ENCODE results near the gene RGPD3.

RGPD3 gene

DNA sequence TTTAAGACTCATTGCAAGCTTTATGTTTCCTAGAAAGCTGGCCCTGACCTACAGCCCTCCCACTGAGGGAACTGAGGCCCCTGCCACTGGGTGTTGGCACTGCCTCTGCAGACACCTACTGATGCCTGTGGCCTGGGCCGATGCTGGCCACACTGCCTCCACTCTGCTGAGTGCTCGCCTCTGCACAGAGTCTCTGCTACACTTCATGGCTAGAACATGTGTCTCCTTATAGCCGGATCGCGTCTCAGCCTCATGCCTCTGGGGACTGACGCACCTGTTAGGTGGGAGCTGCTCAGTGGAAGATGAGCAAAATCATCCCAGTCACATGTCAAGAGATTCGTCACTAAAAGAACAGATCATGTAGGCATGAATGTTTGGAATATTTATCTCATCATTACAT, 108.7 kb downstream of the RGPD3 start:
- Histone ChIP-seq H3K4me2 (ENCODE audit: low read length) (no peak overlapping the region), H3K4me1 (ENCODE audit: control insufficient read depth, insufficient read depth, low read length) (no peaks in the 10 kb centered on the region), H3K9me3 (replicated peaks; ENCODE audit: low read length) (no peaks in the 10 kb centered on the region), H3K27me3 (ENCODE audit: control insufficient read depth, insufficient read depth, low read length) (peaks cover 5% of the 10 kb centered on the region), H3K4me3 (ENCODE audit: low read length) (no peak overlapping the region), H3K9ac (ENCODE audit: low read depth, low read length) (no peak overlapping the region), H3K36me3 (ENCODE audit: insufficient read depth, low read length) (no peaks in the 10 kb centered on the region)

DNA sequence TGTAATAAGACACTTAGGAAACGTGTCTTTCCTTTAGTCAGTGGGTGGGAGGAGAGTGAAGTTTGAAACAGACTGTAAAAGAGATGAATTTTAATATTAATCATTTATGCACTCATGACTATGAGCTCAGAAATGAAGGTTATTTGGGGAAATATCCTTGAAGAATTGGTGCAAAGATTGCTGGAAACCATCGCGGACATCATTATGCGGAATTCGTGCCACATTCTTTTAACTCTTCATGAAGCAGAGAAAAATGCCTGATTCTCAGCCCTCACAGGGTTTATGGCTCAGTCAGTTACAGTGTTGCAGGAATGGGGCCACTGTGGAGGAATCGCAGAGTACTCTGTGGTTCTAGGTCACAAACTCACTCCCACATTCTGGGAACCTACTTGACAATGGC, 109.7 kb downstream of the RGPD3 start:
- H3K9me3 ChIP-seq (replicated peaks; ENCODE audit: low read length): no peaks in the 10 kb centered on the region
- H3K36me3 ChIP-seq (ENCODE audit: insufficient read depth, low read length): no peaks in the 10 kb centered on the region
- H3K27me3 ChIP-seq (ENCODE audit: control insufficient read depth, insufficient read depth, low read length): peaks cover 5% of the 10 kb centered on the region
- H3K9ac ChIP-seq (ENCODE audit: low read depth, low read length): no peak overlapping the region
- no peak overlapping the region for H3K4me3 ChIP-seq (ENCODE audit: low read length)
- H3K4me2 ChIP-seq (ENCODE audit: low read length): no peak overlapping the region
- H3K4me1 ChIP-seq (ENCODE audit: control insufficient read depth, insufficient read depth, low read length): no peaks in the 10 kb centered on the region

DNA sequence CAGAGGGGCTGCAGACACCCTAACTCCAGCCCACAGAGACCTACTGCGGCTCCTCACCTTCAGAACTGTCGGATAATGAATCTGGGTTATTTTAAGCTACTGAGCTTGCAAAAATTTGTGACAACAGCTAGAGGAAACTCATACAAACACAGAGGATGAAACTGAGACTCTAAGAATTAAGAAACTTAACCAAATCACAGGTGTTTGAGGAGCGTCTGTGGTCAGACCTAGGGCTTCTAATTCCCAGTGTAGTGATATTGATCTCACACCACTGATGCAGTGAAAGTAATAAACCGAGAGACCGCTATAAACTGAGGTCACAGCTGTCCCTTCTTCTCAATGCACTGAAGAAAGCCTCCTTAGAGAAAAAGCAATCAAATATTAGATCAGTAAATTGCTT, 110.1 kb downstream of the RGPD3 start:
- H3K9me3 ChIP-seq (replicated peaks; ENCODE audit: low read length): no peaks in the 10 kb centered on the region
- H3K4me2 ChIP-seq (ENCODE audit: low read length): no peak overlapping the region
- no peaks in the 10 kb centered on the region for H3K4me1 ChIP-seq (ENCODE audit: control insufficient read depth, insufficient read depth, low read length)
- H3K4me3 ChIP-seq (ENCODE audit: low read length): no peak overlapping the region
- peaks cover 5% of the 10 kb centered on the region for H3K27me3 ChIP-seq (ENCODE audit: control insufficient read depth, insufficient read depth, low read length)
- no peak overlapping the region for H3K9ac ChIP-seq (ENCODE audit: low read depth, low read length)
- H3K36me3 ChIP-seq (ENCODE audit: insufficient read depth, low read length): no peaks in the 10 kb centered on the region

DNA sequence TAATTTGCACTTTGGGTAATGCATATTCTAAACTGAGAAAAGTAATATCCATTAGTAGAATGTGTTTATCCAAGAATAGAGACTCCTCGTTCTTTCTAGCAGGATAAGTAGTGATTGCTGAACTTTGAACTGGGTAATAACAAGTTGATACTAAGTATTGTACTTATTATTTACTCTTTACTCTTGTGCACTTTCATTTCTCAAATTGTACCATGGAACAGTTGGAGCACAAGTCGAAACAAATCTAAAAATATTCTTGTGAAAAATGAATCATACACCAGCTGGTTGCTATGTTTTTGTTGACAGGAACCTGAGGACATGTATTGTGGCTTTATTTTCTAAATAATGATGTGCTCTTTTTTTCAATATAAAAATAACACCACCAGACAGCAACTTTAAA, 111.9 kb downstream of the RGPD3 start:
- Histone ChIP-seq H3K4me2 (ENCODE audit: low read length) (no peak overlapping the region), H3K9me3 (replicated peaks; ENCODE audit: low read length) (no peaks in the 10 kb centered on the region), H3K4me1 (ENCODE audit: control insufficient read depth, insufficient read depth, low read length) (no peaks in the 10 kb centered on the region), H3K9ac (ENCODE audit: low read depth, low read length) (no peak overlapping the region), H3K27me3 (ENCODE audit: control insufficient read depth, insufficient read depth, low read length) (peaks cover 5% of the 10 kb centered on the region), H3K4me3 (ENCODE audit: low read length) (no peak overlapping the region), H3K36me3 (ENCODE audit: insufficient read depth, low read length) (no peaks in the 10 kb centered on the region)

DNA sequence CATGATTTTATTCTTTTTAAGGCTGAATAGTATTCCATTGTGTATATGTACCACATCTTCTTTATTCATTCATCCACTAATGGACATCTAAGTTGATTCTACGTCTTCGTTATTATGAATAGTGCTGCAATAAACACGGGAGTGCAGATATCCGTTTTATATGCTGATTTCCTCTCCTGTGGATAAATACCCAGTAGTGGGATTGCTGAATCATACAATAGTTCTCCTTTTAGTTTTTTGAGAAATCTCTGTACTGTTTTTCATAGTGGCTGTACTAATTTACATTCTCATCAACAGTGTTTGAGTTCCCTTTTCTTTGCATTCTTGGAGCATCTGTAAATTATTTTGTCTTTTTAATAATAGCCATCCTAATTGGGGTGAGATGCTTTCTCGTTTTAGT, 114.5 kb downstream of the RGPD3 start:
- H3K9ac ChIP-seq (ENCODE audit: low read depth, low read length): no peak overlapping the region
- no peak overlapping the region for H3K4me3 ChIP-seq (ENCODE audit: low read length)
- no peak overlapping the region for H3K4me2 ChIP-seq (ENCODE audit: low read length)
- H3K4me1 ChIP-seq (ENCODE audit: control insufficient read depth, insufficient read depth, low read length): no peaks in the 10 kb centered on the region
- peaks cover 2% of the 10 kb centered on the region for H3K27me3 ChIP-seq (ENCODE audit: control insufficient read depth, insufficient read depth, low read length)
- no peaks in the 10 kb centered on the region for H3K36me3 ChIP-seq (ENCODE audit: insufficient read depth, low read length)
- H3K9me3 ChIP-seq (replicated peaks; ENCODE audit: low read length): no peaks in the 10 kb centered on the region

DNA sequence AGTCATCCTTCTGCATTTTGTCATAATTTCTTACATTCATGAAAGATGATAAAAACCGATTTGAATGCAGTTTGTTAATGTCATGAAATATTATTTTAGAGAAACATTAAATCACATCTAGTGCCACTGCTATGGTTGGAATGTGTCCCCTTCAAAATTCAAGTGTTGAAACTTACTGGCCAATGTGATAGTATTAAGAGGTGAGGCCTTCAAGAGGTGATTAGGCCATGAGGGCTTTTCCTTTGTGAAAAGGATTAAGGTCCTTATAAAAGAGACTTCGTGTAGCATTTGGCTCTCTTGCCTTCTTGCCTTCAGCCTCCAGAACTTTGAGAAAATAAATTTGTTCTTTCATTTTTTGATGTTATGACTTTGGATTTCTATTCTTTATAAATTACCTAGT, 117.2 kb downstream of the RGPD3 start:
- Histone ChIP-seq H3K27me3 (ENCODE audit: control insufficient read depth, insufficient read depth, low read length) (no peaks in the 10 kb centered on the region), H3K36me3 (ENCODE audit: insufficient read depth, low read length) (no peaks in the 10 kb centered on the region), H3K9me3 (replicated peaks; ENCODE audit: low read length) (no peaks in the 10 kb centered on the region), H3K4me3 (ENCODE audit: low read length) (no peak overlapping the region), H3K9ac (ENCODE audit: low read depth, low read length) (no peak overlapping the region), H3K4me1 (ENCODE audit: control insufficient read depth, insufficient read depth, low read length) (no peaks in the 10 kb centered on the region), H3K4me2 (ENCODE audit: low read length) (no peak overlapping the region)

DNA sequence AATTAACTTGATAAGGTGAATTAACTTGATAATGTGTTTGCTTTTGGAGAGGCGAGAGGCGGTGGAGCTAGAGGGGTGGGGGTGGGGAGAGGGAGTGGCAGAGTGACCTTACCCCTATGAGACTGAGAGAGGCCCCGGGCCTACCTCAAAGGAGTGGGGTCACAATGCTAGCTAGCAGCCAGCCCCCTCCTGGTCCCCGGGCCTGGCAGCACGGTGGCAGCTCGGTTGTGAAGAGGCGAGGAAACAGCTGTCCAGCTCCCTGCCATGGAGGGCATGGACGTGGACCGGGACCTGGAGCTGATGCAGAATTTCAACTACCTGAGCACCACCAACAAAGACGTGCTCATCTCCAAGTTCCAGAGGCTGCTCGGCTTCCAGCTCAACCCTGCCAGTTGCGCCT, 123.9 kb downstream of the RGPD3 start:
- Histone ChIP-seq H3K9ac (ENCODE audit: low read depth, low read length) (no peak overlapping the region), H3K9me3 (replicated peaks; ENCODE audit: low read length) (no peaks in the 10 kb centered on the region), H3K27me3 (ENCODE audit: control insufficient read depth, insufficient read depth, low read length) (no peaks in the 10 kb centered on the region), H3K4me1 (ENCODE audit: control insufficient read depth, insufficient read depth, low read length) (no peaks in the 10 kb centered on the region), H3K36me3 (ENCODE audit: insufficient read depth, low read length) (no peaks in the 10 kb centered on the region), H3K4me2 (ENCODE audit: low read length) (no peak overlapping the region), H3K4me3 (ENCODE audit: low read length) (no peak overlapping the region)

DNA sequence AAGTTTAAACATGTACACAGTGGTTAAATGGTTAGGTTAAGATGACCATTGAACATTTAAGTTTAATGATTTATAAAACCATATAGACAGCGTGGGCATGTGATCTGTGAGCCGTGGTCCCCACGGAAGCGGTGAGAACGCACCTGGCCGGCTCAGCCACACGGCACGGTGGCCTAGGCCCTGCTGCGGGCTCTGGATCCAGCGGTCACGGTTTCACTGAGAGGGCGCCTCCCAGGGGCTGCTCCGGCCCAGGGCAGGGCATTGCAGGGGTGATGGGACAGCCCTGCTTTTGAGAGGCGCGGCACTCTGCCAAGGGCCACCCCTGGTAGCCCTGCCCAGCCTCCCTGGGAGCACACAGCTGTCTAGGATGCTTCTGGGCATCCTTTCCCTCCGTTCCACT, 124.9 kb downstream of the RGPD3 start:
- Histone ChIP-seq H3K36me3 (ENCODE audit: insufficient read depth, low read length) (no peaks in the 10 kb centered on the region), H3K4me2 (ENCODE audit: low read length) (no peak overlapping the region), H3K27me3 (ENCODE audit: control insufficient read depth, insufficient read depth, low read length) (no peaks in the 10 kb centered on the region), H3K4me1 (ENCODE audit: control insufficient read depth, insufficient read depth, low read length) (no peaks in the 10 kb centered on the region), H3K9me3 (replicated peaks; ENCODE audit: low read length) (no peaks in the 10 kb centered on the region), H3K4me3 (ENCODE audit: low read length) (no peak overlapping the region), H3K9ac (ENCODE audit: low read depth, low read length) (no peak overlapping the region)

DNA sequence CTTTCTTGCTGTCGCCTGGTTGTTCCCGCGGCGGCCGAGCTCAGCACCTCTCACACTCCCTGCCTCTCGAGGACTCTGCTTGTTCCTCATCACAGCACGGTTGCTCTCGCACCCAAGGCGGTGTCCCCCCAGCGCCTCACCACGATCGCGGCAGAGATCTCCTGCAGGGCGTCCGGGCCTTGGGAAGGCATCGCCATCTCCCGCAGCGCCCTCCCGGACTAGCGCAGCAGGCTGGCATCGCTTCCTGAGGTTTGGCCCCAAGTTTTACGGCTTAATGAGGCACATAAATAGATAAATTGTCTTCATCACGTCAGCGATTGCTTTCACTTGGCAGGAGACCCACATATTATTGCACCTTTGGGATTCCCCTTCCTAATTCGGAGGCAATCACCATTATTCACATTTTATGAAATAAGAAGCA, 125.4 kb downstream of the RGPD3 start:
- no peaks in the 10 kb centered on the region for H3K27me3 ChIP-seq (ENCODE audit: control insufficient read depth, insufficient read depth, low read length)
- no peaks in the 10 kb centered on the region for H3K9me3 ChIP-seq (replicated peaks; ENCODE audit: low read length)
- H3K4me3 ChIP-seq (ENCODE audit: low read length): no peak overlapping the region

DNA sequence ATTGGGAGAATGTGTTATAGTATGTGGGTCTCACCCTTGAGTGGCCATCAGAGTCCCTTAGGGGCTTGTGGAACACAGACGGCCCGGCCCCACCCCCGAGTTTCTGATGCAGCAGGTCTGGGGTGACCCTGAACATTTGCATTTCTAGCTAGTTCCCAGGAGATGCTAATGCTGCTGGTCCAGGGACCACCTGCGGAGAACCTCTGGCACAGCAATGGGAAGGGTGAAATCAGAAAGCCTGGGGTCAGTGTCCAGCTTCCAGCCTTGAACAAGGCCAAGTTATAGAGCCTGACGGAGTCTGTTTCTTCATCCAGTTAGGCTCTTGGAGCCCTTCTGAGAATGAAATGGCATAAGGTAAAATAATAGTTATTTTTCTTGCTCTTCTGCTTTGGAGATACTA, 126.5 kb downstream of the RGPD3 start:
- Histone ChIP-seq H3K9ac (ENCODE audit: low read depth, low read length) (no peak overlapping the region), H3K9me3 (replicated peaks; ENCODE audit: low read length) (no peaks in the 10 kb centered on the region), H3K27me3 (ENCODE audit: control insufficient read depth, insufficient read depth, low read length) (no peaks in the 10 kb centered on the region), H3K4me3 (ENCODE audit: low read length) (no peak overlapping the region), H3K4me1 (ENCODE audit: control insufficient read depth, insufficient read depth, low read length) (no peaks in the 10 kb centered on the region), H3K36me3 (ENCODE audit: insufficient read depth, low read length) (no peaks in the 10 kb centered on the region), H3K4me2 (ENCODE audit: low read length) (no peak overlapping the region)

More for the DNA sequence above, 125.4 kb downstream of the RGPD3 start:
- Histone ChIP-seq H3K4me1 (ENCODE audit: control insufficient read depth, insufficient read depth, low read length) (no peaks in the 10 kb centered on the region), H3K4me2 (ENCODE audit: low read length) (no peak overlapping the region), H3K9ac (ENCODE audit: low read depth, low read length) (no peak overlapping the region), H3K36me3 (ENCODE audit: insufficient read depth, low read length) (no peaks in the 10 kb centered on the region)

Data from skeletal muscle satellite cell (primary cell).